NCI-H774 (cell line): ENCODE measurements around the gene CFAP299.
A peak's percentile ranks its signal among the peaks of the same experiment; 100 is the strongest.
"Not testable (repeated sequence)": the region's sequence is repeated elsewhere in the genome, so short reads cannot be mapped to it uniquely, and the experiment has no call there.

ENCODE experiments used
- DNase-seq: peaks from one replicate; lab custom pipeline; 2025; lab: John Stamatoyannopoulos, UW

CFAP299 gene

DNA sequence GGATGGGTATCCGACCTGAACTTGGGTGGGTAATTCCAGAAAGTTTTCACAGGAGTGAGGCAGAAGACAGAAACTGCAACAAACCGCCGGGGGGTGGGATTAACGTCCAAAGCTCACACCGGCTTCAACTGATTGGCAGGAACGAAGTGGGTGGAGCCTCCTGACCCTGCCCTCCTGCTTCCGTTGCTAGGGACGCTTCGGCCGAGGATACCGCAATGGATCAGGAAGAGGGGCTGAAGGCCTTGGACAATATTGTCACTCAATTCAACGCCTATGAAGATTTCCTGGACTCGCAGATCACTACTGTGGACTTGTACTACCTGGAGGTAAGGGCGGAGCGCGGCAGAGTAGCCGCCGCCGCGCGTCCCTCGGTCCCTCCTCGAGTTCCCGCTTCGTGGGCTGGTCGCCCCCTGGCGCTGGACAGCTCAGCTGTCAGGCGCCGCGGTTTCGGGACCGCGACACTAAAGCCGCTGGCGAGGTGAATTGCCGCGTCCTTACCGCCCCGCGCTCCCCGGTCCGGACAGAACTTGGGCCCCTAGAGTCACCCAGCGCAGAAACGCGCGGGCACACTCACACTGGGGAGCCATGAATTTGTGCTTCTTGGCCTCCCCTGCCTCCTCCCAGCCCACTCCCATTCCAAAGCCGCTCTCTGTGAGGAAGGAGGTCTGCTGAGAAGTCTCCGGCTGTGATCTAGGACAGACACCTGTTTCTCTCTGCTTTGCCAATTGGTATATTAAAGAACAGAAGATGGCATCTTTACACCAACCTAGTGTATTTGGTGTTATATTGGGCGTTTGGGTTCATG is at the start of gene CFAP299:
Gene CFAP299, plus strand, starts transcription at position 177 of the 805 bp plus-strand sequence.
- DNase-seq, result peak; percentile 84

DNA sequence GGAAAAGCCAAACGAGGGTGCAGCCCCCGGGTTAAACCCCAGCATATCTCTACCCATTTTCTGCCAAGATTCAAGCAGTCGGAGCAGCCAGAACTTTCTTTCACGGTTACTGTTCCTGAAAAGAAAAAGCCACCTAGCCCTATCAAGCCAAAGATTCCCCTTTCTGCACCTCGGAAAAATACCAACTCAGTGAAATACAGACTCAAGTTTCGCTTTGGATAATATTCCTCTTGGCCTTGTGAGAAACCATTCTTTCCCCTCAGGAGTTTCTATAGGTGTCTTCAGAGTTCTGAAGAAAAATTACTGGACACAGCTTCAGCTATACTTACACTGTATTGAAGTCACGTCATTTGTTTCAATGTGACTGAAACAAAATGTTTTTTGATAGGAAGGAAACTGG is 49.1 kb upstream of the CFAP299 start:
- no peak for DNase-seq

DNA sequence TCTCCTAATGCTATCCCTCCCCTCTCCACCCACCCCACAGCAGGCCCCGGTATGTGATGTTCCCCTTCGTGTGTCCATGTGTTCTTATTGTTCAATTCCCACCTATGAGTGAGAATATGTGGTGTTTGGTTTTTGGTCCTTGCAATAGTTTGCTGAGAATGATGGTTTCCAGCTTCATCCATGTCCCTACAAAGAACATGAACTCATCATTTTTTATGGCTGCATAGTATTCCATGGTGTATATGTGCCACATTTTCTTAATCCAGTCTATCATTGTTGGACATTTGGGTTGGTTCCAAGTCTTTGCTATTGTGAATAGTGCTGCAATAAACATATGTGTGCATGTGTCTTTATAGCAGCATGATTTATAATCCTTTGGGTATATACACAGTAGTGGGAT is 44.9 kb upstream of the CFAP299 start:
- not testable (repeated sequence) for DNase-seq

DNA sequence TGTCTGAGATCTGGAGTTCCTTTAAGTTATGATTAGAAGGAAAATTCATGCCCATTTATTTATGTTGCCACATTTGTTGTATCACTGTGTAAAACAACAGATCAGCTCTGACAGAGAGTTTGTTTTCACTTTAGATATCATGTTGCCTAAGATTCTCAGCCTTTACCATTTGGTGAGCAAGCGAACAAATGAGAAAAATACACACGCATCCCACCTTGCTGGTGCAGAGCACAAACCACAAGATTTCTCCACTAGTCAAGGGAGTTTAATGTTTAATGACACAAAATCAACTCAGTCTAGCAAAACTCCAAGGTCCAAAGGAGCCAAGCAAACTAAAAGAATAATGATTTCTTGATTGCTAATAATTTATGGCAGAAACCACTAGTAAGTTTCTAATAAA is 41.3 kb upstream of the CFAP299 start:
- DNase-seq, result no peak

DNA sequence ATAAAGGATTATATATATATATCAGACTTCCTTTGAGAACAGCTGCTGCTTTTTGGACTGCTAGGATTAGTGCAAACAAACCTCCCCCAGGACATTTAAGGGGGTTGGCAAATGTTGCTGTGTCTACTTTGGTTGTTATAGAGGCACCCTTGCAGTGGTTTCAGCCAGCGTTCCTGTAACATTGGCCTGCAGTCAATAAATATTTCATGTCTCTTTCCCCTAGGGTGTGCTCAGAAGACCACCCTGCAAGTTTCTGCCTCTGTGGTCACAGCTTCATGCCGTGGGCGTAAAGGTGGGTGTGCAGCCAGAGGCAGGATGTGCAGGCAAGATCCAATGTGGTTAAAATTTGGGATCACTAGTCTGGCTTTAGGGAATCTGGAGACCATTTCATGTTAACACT is 40.2 kb upstream of the CFAP299 start:
- DNase-seq, result no peak

DNA sequence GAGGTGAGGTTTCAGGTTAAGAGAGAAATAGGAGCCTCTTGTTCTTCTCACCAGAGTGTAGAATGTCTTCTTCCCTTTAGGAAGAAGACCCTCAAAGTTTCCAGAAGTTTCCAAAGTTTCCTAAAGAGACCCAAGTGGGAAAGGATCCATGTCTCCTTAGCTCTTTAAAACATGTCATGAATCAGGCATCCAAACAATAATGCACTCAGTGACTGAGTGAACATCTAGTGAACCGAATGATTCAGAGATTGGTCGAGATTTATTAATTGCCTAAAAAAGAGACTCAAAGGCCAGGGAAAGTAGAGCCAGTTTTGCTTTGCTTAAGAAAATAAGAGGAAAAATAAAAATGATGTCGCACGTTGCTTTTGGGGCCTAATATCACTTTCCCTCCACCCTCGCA is 39.7 kb upstream of the CFAP299 start:
- DNase-seq, result no peak

DNA sequence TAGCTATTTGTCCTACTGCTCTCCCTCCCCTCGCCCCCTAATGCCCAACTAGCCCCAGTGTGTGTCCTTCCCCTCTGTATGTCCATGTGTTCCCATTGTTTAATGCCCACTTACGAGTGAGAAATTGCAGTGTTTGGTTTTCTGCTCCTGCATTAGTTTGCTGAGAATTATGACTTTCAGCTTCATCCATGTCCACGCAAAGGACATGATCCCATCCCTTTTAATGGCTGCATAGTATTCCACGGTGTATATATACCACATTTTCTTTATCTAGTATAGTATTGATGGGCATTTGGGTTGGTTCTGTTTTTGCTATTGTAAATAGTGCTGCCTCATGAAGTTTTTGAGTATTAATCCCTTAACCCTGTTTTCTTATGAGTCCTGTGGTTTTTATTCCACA is 33.6 kb upstream of the CFAP299 start:
- DNase-seq, result no peak

DNA sequence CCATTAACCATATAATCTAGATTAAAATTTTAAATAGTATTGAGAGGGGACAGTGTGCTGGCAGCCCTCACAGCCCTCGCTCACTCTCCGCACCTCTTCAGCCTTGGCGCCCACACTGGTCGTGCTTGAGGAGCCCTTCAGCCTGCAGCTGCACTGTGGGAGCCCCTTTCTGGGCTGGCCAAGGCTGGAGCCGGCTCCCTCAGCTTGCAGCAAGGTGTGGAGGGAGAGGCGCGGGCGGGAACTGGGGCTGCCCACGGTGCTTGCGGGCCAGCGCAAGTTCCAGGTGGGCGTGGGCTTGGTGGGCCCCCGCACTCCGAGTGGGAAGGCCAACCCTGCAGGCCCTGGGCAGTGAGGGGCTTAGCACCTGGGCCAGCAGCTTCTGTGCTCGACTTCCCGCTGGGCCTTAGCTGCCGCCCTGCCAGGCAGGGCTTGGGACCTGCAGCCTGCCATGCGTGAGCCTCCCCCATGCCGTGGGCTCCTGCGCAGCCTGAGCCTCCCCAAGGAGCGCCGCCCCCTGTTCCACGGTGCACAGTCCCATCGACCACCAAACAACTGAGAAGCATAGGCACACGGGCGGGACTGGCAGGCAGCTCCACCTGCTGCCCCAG is 32.8 kb upstream of the CFAP299 start:
- no peak for DNase-seq

DNA sequence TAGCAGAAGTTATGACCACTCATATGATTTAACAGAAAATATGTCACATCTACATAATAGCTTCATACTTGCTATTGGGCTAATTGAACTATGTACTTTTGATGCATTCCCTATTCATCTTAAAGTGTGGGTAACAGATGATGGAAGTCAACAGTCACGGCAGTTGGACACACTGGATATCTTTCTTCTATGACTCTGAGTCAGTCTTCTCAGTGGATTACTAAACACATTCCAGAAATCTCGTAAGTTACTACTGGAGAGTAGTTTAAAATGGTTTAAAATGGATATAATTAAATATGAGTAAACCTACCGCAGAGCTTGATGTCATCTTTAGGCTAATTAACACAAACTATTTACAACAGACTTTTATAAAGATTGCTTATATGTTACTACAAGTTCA is 30.1 kb upstream of the CFAP299 start:
- DNase-seq, result no peak

DNA sequence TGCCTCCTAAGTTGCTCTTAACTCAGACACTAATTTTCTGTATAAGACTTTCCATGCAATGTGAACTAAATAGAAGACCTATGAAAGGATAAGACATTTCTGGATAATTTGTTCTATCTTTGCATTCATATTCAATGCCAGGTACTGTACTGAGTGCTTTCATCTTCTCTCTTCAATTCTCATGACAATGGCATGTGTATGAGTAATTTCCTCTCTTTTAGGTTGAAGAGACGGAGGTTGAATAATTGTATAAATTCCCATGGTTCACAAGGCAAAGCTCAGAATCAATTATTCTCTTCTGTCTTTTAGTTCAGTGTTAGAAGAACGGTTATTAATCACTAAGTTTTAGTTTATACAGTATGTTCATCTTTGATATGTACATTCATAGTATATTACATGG is 29.3 kb upstream of the CFAP299 start:
- no peak for DNase-seq

DNA sequence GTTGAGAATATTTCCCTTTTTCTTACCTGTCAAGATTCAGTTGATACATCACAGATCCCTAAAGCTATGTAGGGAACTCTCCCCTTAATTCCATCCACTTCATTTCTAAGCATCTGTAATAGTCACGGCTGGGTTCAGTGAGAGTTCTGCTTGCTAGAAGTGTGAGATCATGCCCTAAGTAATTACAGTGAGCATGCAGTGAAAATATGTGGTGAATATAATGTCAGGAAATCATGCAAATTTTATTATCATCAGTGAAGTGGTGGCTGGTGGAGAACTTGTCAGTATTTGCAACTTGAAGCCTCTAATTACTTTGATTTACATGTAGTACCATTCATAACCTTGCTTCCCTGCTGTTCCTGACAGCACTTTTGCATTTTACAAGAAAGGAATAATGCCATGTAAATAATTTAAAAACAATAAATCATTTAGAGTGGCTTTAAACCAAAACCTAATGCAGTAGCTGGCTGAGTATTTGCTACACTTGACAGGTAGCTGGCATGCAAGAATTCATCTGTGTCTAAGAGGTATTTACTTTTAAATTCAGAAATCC is 28.3 kb upstream of the CFAP299 start:
- peak; percentile 86 for DNase-seq

DNA sequence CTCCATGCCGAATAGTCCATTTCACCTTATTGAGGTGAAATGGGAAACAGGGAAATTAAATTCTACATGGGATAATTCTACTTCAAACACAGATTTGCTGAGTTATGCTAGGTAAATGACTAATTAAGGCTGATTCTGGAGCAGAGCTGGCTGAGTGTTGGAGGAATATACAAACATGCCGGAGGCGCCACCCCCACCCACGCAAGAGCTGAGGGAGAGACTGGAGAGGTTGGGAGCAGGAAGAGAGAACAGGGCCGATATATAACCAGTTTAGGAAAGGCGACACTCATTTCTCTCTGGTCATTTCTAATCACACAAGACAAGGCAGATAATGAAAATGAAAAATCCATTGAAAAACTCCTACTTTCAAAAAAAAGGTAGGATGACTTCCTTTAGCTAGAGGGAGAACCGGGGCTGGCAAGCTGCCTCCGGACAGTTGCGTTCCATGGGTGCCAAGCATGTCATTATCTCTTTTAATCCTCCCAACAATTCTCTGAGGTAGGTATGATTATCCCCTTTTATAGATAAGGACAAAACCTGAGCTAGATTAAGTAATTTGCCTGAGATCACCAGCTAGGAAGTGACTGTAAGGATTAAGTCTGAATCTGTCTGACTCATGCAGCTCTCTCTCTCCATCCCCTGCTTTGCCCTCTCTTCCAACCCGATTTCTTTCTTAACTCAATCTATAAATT is 27.6 kb upstream of the CFAP299 start:
- DNase-seq, result peak; percentile 36

DNA sequence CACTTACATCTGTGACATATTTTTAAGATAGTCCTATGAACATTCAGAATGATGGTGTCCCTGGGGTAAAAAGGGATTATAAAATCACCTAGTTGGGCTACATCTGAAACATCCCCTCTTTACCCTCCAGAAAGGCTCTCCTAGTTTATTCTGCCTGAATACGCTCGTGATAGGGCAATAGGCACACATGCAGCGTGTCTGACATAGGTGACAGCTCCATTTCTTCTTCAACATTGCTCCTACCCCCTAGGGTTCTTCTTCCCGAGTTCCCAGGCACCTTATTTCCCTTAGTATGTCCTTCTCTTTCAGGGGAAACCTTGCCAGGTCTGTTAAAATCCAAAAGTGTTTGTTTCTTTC is 27.1 kb upstream of the CFAP299 start:
- DNase-seq, result no peak

DNA sequence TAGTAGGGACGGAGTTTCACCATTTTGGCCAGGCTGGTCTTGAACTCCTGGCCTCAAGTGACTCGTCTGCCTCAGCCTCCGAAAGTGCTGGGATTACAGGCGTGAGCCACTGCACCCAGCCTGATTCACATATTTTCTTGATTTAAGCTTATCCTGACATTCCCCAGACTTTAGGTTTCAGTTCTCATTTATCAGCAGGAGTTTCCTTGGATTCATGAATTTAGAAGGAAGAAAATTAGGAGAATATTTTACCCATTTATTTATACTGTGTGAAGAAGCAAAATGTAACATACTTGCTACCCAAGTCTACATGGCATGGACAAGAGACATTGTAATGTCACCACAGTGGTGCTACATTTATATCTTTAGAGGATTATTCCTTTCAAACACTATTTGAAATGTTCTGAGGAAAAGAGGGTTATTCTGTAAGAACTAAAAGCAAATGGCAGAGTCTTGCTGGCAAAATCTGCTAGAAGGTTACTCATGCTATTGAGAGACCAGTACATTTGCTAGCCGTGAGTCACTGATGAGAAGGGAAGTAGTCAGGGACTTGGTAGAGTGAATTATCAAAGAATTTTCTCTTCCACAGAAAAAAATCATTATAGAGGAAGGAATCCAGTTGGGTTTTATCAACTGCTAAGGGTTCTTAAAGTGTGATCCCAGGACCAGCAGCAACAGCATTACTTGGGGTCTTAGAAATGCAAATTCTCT is 26.1 kb upstream of the CFAP299 start:
- DNase-seq, result no peak

DNA sequence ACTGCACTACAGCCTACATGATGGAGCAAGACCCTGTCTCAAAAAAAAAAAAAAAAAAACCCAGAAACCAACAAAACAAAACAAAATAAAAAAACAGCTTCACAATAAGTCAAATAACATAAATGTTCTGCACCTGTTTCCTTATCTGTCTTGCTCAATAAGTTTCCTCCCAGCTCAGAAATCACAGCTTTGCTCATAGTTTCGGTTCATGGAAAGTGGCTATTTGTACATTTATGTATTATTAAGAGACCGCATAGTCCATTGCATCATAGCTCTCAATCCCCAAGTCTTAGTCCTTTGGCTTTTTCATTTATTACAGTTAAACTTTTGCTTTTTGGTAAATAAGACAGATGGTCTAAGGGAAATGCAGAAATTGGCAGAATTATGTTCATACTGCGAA is 24.4 kb upstream of the CFAP299 start:
- DNase-seq, result no peak

DNA sequence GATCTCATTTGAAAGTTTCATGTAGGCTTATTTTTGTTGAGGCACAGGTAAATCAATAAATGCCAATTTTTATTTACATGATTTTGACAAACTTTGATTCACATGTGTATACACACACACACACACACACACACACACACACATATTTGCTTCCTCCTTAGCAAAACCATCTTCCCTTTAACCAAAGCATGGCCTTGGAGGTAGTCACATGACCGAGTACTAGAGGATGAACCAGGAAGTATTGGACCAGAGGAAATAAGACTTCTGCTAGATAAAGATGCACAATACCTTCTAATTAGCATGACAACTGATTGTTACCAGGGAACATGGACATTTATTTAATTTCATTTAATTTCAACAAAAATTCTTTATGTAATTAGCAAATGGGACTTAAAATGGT is 23.4 kb upstream of the CFAP299 start:
- no peak for DNase-seq

DNA sequence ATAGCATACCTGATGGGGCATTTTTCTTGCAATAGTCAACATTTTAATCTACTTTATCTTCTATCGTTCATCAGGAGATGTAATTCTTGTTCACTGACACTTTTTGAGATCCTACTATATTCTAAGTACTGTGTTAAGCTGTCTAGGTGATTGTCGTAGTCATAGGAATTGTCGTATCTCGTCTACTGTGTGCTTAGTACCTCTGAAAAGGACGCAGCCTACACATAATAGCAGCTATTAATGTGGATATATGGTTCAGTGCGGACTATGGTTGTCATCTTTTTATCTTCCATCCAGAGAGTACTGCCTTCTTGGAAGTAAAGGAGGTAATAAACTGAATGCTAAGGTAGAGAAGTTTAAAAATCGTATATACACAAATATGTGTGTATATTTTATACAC is 21.9 kb upstream of the CFAP299 start:
- DNase-seq, result no peak

DNA sequence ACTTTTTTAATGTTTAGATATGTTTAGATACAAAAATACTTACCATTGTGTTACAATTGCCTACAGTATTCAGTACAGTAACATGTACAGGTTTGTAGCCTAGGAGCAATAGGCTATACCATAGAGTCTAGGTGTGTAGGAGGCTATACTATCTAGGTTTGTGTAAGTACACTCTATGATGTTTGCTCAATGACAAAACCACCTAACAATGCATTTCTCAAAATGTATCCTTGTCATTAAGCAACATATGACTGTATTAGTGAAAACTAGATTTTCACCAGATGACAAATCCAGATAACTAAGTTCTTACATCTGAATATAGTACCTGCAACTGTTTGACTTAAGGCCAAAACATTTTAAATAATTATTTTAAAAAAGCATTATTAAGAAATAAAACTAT is 19.7 kb upstream of the CFAP299 start:
- DNase-seq, result not testable (repeated sequence)

DNA sequence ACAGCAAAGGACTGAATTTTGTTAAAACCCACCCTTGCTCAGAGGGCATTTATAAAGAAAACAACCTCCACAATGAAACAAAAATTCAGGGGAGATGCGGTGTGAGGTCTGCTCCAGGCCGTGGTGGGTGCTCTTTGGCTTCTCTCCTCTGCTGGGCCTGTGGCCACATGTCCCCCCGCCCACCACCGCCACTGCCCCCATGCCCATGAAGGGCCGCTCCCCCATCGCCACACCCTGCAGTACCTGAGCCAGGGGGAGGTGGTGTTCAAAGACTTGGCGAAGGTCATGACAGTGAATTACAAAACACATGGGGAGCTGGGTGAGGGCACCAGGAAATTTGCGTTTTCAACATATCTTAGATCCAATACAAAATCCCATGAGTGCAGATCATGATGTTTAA is 14.2 kb upstream of the CFAP299 start:
- DNase-seq, result no peak

DNA sequence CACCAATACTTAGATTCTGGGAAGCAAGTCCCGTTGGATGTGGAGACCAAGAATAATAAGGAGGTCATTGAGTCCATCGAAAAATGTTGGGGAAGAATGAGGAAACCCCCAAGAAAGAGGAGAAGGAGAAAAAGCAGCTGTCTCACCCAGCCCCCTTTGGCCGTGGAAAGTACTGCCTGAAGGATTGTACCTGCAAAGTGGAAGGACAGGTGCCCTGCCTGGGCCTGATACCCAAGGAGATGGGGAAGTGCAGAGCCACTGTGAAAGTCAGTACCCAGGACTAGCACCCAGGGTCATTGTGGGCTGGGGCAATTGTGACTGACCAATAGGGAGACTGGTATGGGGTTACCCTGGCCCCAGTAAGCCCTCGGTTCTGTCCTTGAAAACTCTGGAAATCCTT is 13.8 kb upstream of the CFAP299 start:
- DNase-seq, result no peak

DNA sequence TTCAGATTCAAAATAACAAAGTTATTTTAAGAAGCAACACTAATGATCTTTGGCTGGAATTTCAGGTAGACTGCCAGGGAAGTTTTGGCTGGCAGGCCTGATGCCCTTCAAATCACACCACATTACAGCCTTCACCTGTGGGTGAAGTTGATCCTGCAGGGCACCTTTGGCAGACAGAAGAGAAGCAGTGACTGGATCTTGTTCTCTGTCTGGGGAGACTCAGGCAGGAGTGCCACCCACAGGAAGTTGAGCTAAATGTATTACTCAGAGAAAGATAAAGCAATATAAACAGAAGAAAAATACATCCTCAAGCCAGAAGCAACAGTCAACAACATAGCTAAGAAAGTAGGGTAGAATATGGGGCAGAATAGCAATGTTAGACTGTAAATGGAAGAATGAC is 12.8 kb upstream of the CFAP299 start:
- no peak for DNase-seq

DNA sequence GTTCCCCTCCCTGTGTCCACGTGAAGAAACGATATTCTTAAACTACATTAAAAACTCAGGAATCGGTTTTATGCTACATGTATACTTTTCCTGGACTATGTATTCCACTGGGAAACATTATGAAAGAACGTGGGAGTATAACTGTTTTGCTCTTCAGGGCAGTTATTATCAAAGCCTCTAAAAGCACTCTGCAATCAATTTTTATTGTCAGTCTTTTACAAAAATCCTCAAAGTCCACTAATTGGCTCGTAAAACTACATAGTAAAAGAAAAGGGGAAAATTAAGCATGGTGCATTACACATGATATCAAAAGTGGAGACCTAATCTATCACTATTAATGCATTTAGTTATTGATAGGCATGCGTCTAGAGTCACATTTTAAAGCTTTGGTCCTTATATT is 11.4 kb upstream of the CFAP299 start:
- no peak for DNase-seq
